Measurements from ENCODE around the gene NT5DC4. TPM values are rescaled to one million over a fixed set of nuclear protein-coding genes. Genes with fewer than 3 reads are reported as not detected.

The NT5DC4 gene
- total RNA-seq, 4 donors from 2014 or later = not detected

DNA sequence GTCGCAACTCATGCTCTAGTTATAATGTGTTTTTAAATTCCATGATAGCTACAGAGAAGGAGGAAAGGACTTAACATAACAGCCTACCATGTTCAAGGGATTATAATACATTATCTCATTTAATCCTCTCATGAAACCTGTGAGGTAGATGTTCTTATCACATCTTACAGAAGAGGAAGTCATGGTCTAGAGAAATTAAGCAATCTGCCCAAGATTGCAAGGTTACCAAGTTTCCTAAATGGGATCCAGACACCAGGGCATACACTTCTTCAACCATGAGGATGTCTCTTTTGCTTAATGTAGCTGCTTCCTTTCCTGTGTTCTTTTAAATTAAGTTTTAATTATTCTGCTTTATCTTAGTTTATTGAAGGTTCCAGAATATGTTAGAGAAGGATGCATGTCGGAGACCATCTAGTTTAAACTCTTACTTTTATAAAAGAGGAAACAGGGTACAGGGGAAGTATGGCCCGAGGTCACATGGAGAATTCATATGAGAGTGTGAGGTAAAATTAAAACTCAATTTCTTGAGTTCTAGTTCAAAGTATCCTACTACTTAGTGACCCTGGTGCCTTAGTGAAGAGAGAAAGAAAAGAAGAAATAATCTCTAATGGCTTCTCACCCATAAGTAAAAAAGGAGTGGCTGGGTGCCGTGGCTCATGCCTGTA is 67.0 kb downstream of the NT5DC4 start:
- no peaks in the 10 kb centered on the region for H3K9me3 ChIP-seq
- no peak for DNase-seq
- intact Hi-C loops (cut with DNase I; ENCODE audit: low total_unique reads) = no loop called here

GRCh38 chr2:112788653-112789052 is 67.8 kb downstream of the NT5DC4 start:
- H3K4me3 ChIP-seq = no peak overlapping the region
- intact Hi-C loops (cut with DNase I; ENCODE audit: low total_unique reads) = no loop called here
- no peak overlapping the region for H3K27ac ChIP-seq
- no peaks in the 10 kb centered on the region for H3K9me3 ChIP-seq
- DNase-seq = no peak
- TF ChIP-seq POLR2A (IDR thresholded peaks at IDR 0.05) = no peak
- TF ChIP-seq, protein P1, sequence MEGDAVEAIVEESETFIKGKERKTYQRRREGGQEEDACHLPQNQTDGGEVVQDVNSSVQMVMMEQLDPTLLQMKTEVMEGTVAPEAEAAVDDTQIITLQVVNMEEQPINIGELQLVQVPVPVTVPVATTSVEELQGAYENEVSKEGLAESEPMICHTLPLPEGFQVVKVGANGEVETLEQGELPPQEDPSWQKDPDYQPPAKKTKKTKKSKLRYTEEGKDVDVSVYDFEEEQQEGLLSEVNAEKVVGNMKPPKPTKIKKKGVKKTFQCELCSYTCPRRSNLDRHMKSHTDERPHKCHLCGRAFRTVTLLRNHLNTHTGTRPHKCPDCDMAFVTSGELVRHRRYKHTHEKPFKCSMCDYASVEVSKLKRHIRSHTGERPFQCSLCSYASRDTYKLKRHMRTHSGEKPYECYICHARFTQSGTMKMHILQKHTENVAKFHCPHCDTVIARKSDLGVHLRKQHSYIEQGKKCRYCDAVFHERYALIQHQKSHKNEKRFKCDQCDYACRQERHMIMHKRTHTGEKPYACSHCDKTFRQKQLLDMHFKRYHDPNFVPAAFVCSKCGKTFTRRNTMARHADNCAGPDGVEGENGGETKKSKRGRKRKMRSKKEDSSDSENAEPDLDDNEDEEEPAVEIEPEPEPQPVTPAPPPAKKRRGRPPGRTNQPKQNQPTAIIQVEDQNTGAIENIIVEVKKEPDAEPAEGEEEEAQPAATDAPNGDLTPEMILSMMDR (IDR thresholded peaks at IDR 0.05) = no peak
- H3K36me3 ChIP-seq = no peaks in the 10 kb centered on the region
- no peaks in the 10 kb centered on the region for H3K27me3 ChIP-seq
- H3K4me1 ChIP-seq = no peaks in the 10 kb centered on the region

More for the DNA sequence above, 67.0 kb downstream of the NT5DC4 start:
- Histone ChIP-seq H3K27me3 (no peaks in the 10 kb centered on the region), H3K4me1 (no peaks in the 10 kb centered on the region), H3K4me3 (no peak overlapping the region), H3K27ac (no peak overlapping the region), H3K36me3 (no peaks in the 10 kb centered on the region)
- TF ChIP-seq POLR2A (IDR thresholded peaks at IDR 0.05) = no peak
- TF ChIP-seq, protein P1 (IDR thresholded peaks at IDR 0.05) = no peak

Other genes with a start within 250 kb of the NT5DC4 start
- 10 to 100 TPM in 3 of 4 donors, 1 to 10 TPM in 1; 3.8 to 45.5 (median 26.4) TPM for gene TTL, start 238.9 kb upstream of the NT5DC4 start, total RNA-seq
- 10 to 100 TPM in 3 of 4 donors, 1 to 10 TPM in 1; 6.8 to 41.4 (median 17.8) TPM for gene POLR1B, start 178.6 kb upstream of the NT5DC4 start, total RNA-seq
- gene CHCHD5, start 136.4 kb upstream of the NT5DC4 start, total RNA-seq = 10 to 100 TPM in 1 of 4 donors, 1 to 10 TPM in 2, not detected in 1; 6.5 to 22.6 (median 8.4) TPM
- gene SLC20A1, start 75.1 kb upstream of the NT5DC4 start, total RNA-seq = 10 to 100 TPM; 11.5 to 30.6 (median 24.4) TPM
- gene CKAP2L, start 43.6 kb downstream of the NT5DC4 start, total RNA-seq = 1 to 10 TPM in 1 of 4 donors, not detected in 3; 8.8 TPM
- under 1 TPM in 1 of 4 donors, not detected in 3; 0.41 TPM for gene IL1A, start 63.5 kb downstream of the NT5DC4 start, total RNA-seq
- under 1 TPM in 1 of 4 donors, not detected in 3; 0.26 TPM for gene IL1B, start 115.8 kb downstream of the NT5DC4 start, total RNA-seq
- gene IL37, start 190.1 kb downstream of the NT5DC4 start, total RNA-seq = not detected

All from uterus (tissue), 4 donors.